22Rv1 (cell line): Measurements from ENCODE around the gene MZB1.
A peak's percentile ranks its signal among the peaks of the same experiment; 100 is the strongest.

Source experiments
- H3K27ac ChIP-seq: fragments of 450-650 bp; 2 replicates; pipeline ENCODE4 v1.5.1; 2017
- ZFX ChIP-seq: fragments of 450-650 bp; IDR thresholded peaks from 2 replicates; pipeline ENCODE4 v1.6.1; 2017; ENCODE audit warnings: antibody characterized with exemption, borderline replicate concordance
- TF ChIP-seq, protein P1 (sequence below): fragments of 450-650 bp; IDR thresholded peaks from 2 replicates; pipeline ENCODE4 v1.5.1; 2017; ENCODE audit warnings: mild to moderate bottlenecking

The MZB1 gene

DNA sequence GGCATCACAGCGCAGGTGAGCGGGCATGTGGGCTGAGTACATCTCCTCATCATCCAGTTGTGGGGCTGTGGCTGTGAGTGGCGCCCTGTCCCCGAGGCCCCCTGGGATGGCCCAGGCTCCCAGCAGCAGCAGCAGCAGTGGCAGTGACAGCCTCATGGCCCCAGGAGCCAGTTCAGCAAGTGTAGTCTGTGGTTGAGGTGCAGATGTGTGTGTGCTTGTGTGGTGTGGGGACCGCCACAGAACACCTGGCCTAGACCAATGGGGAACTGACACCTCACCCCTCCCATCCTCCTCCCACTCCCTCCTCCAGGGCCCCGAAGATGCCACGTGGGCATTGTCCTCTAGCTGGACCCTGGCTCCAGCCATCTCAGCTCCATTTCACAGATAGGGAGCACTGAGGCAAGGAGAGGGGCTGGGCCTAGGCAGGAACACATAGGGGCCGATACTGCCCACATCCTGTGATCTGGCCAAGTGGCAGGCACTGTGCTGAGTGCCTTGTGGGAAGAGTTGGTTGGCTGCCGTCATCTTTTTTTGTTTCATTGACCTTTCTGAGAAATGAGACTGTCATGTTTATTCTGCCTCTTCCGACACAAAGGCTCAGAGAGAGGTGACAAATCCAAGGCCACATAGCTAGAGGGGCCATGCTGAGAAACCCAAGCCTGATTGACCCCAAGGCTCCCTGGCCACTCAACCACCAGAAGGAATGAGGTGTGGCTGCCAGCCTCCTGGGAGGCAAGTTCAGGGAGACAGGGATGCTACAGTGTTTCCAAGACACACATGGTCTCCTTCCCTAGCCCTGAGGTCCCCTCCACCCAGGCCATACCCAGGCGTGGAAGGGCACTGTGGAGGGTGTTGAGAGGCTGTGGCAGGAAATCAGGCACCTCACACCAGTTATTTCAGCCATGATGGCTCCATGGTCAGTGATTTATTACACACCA, at the start of gene MZB1:
Gene MZB1, minus strand, starts transcription at position 213 of the 938 bp plus-strand sequence. Its CDS starts 57 bp downstream, at position 156.
- H3K27ac ChIP-seq: peak within 1 kb of the TSS; percentile 96
- TF ChIP-seq ZFX: no peak
- TF ChIP-seq, protein P1, sequence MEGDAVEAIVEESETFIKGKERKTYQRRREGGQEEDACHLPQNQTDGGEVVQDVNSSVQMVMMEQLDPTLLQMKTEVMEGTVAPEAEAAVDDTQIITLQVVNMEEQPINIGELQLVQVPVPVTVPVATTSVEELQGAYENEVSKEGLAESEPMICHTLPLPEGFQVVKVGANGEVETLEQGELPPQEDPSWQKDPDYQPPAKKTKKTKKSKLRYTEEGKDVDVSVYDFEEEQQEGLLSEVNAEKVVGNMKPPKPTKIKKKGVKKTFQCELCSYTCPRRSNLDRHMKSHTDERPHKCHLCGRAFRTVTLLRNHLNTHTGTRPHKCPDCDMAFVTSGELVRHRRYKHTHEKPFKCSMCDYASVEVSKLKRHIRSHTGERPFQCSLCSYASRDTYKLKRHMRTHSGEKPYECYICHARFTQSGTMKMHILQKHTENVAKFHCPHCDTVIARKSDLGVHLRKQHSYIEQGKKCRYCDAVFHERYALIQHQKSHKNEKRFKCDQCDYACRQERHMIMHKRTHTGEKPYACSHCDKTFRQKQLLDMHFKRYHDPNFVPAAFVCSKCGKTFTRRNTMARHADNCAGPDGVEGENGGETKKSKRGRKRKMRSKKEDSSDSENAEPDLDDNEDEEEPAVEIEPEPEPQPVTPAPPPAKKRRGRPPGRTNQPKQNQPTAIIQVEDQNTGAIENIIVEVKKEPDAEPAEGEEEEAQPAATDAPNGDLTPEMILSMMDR: no peak

GRCh38 chr5:139439013-139439903, 49.5 kb upstream of the MZB1 start, which contains the start of gene DNAJC18:
TSS of gene DNAJC18 (minus strand) at chr5:139439525. CDS start at chr5:139439445, 80 bp downstream.
- H3K27ac ChIP-seq: peak within 1 kb of the TSS; percentile 71
- TF ChIP-seq, protein P1: no peak
- no peak for TF ChIP-seq ZFX

GRCh38 chr5:139438707-139439012, 48.9 kb upstream of the MZB1 start:
- no peak for TF ChIP-seq ZFX
- TF ChIP-seq, protein P1: no peak
- no peak overlapping the region; the same call in 1 of the 2 replicates for H3K27ac ChIP-seq

GRCh38 chr5:139435676-139436075, 46.0 kb upstream of the MZB1 start:
- H3K27ac ChIP-seq: no peak overlapping the region
- TF ChIP-seq, protein P1: no peak
- no peak for TF ChIP-seq ZFX

DNA sequence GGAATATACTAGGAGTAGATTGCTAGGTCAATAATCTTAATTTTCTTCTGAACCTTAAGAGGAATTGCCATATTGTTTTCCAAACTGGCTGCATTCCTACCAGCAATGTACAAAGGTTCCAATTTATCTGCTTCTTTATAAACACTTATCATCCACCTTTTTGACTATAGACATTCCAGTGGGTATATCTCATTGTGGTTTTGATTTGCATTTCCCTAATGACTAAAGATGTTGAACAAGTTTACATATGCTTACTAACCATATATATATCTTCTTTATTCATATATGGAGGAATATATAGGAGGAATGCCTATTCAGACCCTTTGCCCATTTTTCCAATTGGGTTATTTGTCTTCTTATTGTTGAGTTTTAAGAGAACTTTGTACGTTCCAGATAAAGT, 42.0 kb upstream of the MZB1 start:
- TF ChIP-seq ZFX: no peak
- no peak overlapping the region for H3K27ac ChIP-seq

DNA sequence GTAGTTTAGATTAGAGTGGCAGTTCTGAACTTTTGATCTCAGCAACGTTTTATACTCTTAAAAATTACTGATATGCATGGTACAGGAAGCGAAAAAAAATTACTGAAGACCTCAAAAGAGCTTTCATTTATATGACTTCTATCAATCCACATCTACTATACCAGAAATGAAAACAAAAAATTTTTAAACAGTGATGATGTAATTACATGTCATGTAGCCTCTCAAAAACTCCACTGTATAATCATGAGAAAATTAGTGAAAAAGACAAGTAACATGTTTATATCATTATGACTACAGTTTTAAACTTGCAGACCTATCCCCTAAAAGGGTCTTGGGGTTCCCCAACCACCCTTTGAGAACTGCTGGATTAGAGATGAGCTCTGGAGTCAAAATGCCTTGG, 40.3 kb upstream of the MZB1 start:
- TF ChIP-seq ZFX: no peak
- TF ChIP-seq, protein P1: no peak
- H3K27ac ChIP-seq: no peak overlapping the region

- no peak overlapping the region for H3K27ac ChIP-seq
- no peak for TF ChIP-seq ZFX
- TF ChIP-seq, protein P1: no peak
Observed at GRCh38 chr5:139426203-139426885, 36.6 kb upstream of the MZB1 start.
